DMS 273 treated with DMSO at 0.1 percent for 48 hours (cell line): ENCODE data around the gene RAB39A.

Experiments used
- DNase-seq: peaks from one replicate; lab custom pipeline; 2025; lab: John Stamatoyannopoulos, UW

Gene RAB39A

GRCh38 chr11:107962181-107962580, 33.9 kb downstream of the RAB39A start:
- DNase-seq: no peak

GRCh38 chr11:107963091-107963490, 34.8 kb downstream of the RAB39A start:
- no peak for DNase-seq

GRCh38 chr11:107969219-107969618, 41.0 kb downstream of the RAB39A start:
- DNase-seq: no peak

GRCh38 chr11:107970049-107970448, 41.8 kb downstream of the RAB39A start:
- DNase-seq: no peak

- no peak for DNase-seq
These were observed 45.4 kb downstream of the RAB39A start for GRCh38 chr11:107973641-107974040.

GRCh38 chr11:107988397-107989158, 60.3 kb downstream of the RAB39A start:
- no peak for DNase-seq

GRCh38 chr11:107991868-107992414, 63.7 kb downstream of the RAB39A start:
- DNase-seq: no peak

GRCh38 chr11:107996006-107996776, 67.9 kb downstream of the RAB39A start:
- no peak for DNase-seq

GRCh38 chr11:107998761-107999160, 70.5 kb downstream of the RAB39A start:
- no peak for DNase-seq

GRCh38 chr11:107999759-108000455, 71.7 kb downstream of the RAB39A start:
- DNase-seq: peak; percentile 12

- no peak for DNase-seq
These were observed 74.2 kb downstream of the RAB39A start for GRCh38 chr11:108002476-108002875.

GRCh38 chr11:108003623-108004022, 75.4 kb downstream of the RAB39A start:
- DNase-seq: no peak

GRCh38 chr11:108007819-108008218, 79.6 kb downstream of the RAB39A start:
- no peak for DNase-seq

GRCh38 chr11:108008656-108009496, 80.6 kb downstream of the RAB39A start, which contains the start of gene CUL5:
Gene CUL5 (plus strand): TSS chr11:108008898. CDS start chr11:108009349, 451 bp downstream.
- peak; percentile 29 for DNase-seq

- DNase-seq: no peak
These were observed 81.5 kb downstream of the RAB39A start for GRCh38 chr11:108009497-108010370.

GRCh38 chr11:108012139-108012725, 84.0 kb downstream of the RAB39A start:
- no peak for DNase-seq
